H9 (cell line): ENCODE data around the gene MREG. TPM values are rescaled to one million over a fixed set of nuclear protein-coding genes. Genes with fewer than 3 reads are reported as not detected.
A peak's percentile ranks its signal among the peaks of the same experiment; 100 is the strongest.

Source experiments
- DNase-seq: peaks from one replicate; pipeline ENCODE4 v3.0.0-alpha.2; 2017
- H2AFZ ChIP-seq: one replicate; pipeline ENCODE4 v1.6.1; 2013; ENCODE audit warnings: mild to moderate bottlenecking, low read length, control low read depth, moderate library complexity
- H2AK5ac ChIP-seq: 2 replicates; pipeline ENCODE4 v1.6.1; 2013; ENCODE audit warnings: low read length, control low read depth, mixed read lengths; ENCODE audit not compliant: insufficient read length
- H2BK120ac ChIP-seq: one replicate; pipeline ENCODE4 v1.6.1; 2013; ENCODE audit warnings: low read depth, mild to moderate bottlenecking, low read length, control low read depth, inconsistent platforms; ENCODE audit not compliant: poor library complexity, severe bottlenecking
- H2BK12ac ChIP-seq: 2 replicates; pipeline ENCODE4 v1.6.1; 2013; ENCODE audit warnings: low read length, control low read depth, mixed read lengths, low read depth; ENCODE audit not compliant: insufficient read length
- H2BK15ac ChIP-seq: 2 replicates; pipeline ENCODE4 v1.6.1; 2013; ENCODE audit warnings: low read depth, low read length, control low read depth
- H2BK20ac ChIP-seq: one replicate; pipeline ENCODE4 v1.6.1; 2013; ENCODE audit warnings: low read depth, mild to moderate bottlenecking, low read length, control low read depth, inconsistent platforms; ENCODE audit not compliant: poor library complexity, severe bottlenecking
- H2BK5ac ChIP-seq: 2 replicates; pipeline ENCODE4 v1.6.1; 2013; ENCODE audit warnings: low read length, control low read depth, mixed read lengths; ENCODE audit not compliant: insufficient read length
- H3K14ac ChIP-seq: 2 replicates; pipeline ENCODE4 v1.6.1; 2013; ENCODE audit warnings: low read length, control low read depth; ENCODE audit not compliant: insufficient read depth
- H3K18ac ChIP-seq: 2 replicates; pipeline ENCODE4 v1.6.1; 2013; ENCODE audit warnings: low read depth, mild to moderate bottlenecking, mixed read lengths, low read length, control low read depth; ENCODE audit not compliant: insufficient read length
- H3K23ac ChIP-seq: 2 replicates; pipeline ENCODE4 v1.6.1; 2013; ENCODE audit warnings: low read length, control low read depth, mixed read lengths, low read depth; ENCODE audit not compliant: insufficient read length
- H3K23me2 ChIP-seq: 2 replicates; pipeline ENCODE4 v1.6.1; 2013; ENCODE audit warnings: low read depth, mild to moderate bottlenecking, mixed read lengths, low read length, control low read depth; ENCODE audit not compliant: insufficient read length, poor library complexity, severe bottlenecking
- H3K27ac ChIP-seq: 2 replicates; pipeline ENCODE4 v1.5.1; 2013; ENCODE audit warnings: low read length, control low read depth, mixed read lengths, low read depth; ENCODE audit not compliant: insufficient read length
- H3K27me3 ChIP-seq: 2 replicates; pipeline ENCODE4 v1.6.1; 2013; ENCODE audit warnings: low read length, control low read depth, inconsistent platforms; ENCODE audit not compliant: insufficient read depth
- H3K4ac ChIP-seq: 2 replicates; pipeline ENCODE4 v1.6.1; 2013; ENCODE audit warnings: low read depth, mild to moderate bottlenecking, control low read depth, inconsistent platforms, low read length, moderate library complexity
- H3K4me1 ChIP-seq: 2 replicates; pipeline ENCODE4 v1.6.1; 2013; ENCODE audit warnings: low read length, control low read depth, inconsistent platforms; ENCODE audit not compliant: insufficient read depth
- H3K4me2 ChIP-seq: 2 replicates; pipeline ENCODE4 v1.6.1; 2013; ENCODE audit warnings: low read length, control low read depth, mixed read lengths; ENCODE audit not compliant: insufficient read length, insufficient read depth
- H3K56ac ChIP-seq: 2 replicates; pipeline ENCODE4 v1.6.1; 2013; ENCODE audit warnings: low read depth, mild to moderate bottlenecking, mixed read lengths, low read length, control low read depth; ENCODE audit not compliant: insufficient read length
- H3K79me1 ChIP-seq: 2 replicates; pipeline ENCODE4 v1.6.1; 2013; ENCODE audit warnings: low read depth, mild to moderate bottlenecking, moderate library complexity, low read length, control low read depth, inconsistent platforms; ENCODE audit not compliant: insufficient read depth, poor library complexity, severe bottlenecking
- H3K79me2 ChIP-seq: 2 replicates; pipeline ENCODE4 v1.6.1; 2013; ENCODE audit warnings: low read length, control low read depth, inconsistent platforms; ENCODE audit not compliant: insufficient read depth
- H3K9ac ChIP-seq: 2 replicates; pipeline ENCODE4 v1.6.1; 2013; ENCODE audit warnings: low read length, control low read depth, mixed read lengths; ENCODE audit not compliant: insufficient read length; ENCODE audit errors: extremely low read depth
- H3K9me3 ChIP-seq: one replicate; pipeline ENCODE4 v1.6.1; 2013; ENCODE audit warnings: low read depth, low read length, inconsistent platforms; ENCODE audit not compliant: control insufficient read depth
- H3T11ph ChIP-seq: one replicate; pipeline ENCODE4 v1.6.1; 2013; ENCODE audit warnings: mild to moderate bottlenecking, low read length, control low read depth, inconsistent platforms
- H4K20me1 ChIP-seq: one replicate; pipeline ENCODE4 v1.6.1; 2013; ENCODE audit not compliant: control insufficient read depth, insufficient read length, insufficient read depth
- H4K5ac ChIP-seq: 2 replicates; pipeline ENCODE4 v1.6.1; 2013; ENCODE audit warnings: low read depth, mild to moderate bottlenecking, mixed read lengths, low read length, control low read depth; ENCODE audit not compliant: insufficient read length
- H4K8ac ChIP-seq: replicated peaks from 2 replicates; pipeline ENCODE4 v1.6.1; 2013; ENCODE audit warnings: low read length, control low read depth, mixed read lengths, low read depth; ENCODE audit not compliant: insufficient read length
- H4K91ac ChIP-seq: 2 replicates; pipeline ENCODE4 v1.6.1; 2013; ENCODE audit warnings: low read depth, mild to moderate bottlenecking, moderate library complexity, mixed read lengths, low read length, control low read depth; ENCODE audit not compliant: insufficient read length
- H3K27ac Mint-ChIP-seq, 3 experiments: 2 replicates in 2 of 3; 3 replicates in 1 of 3; pipeline ENCODE4 v1.8.0; 2020 to 2021; ENCODE audit warnings: mixed read lengths in 3 of 3, mild to moderate bottlenecking in 1 of 3, moderate library complexity in 1 of 3
- H3K27me3 Mint-ChIP-seq: 2 replicates; pipeline ENCODE4 v1.8.0; 2021; ENCODE audit warnings: low read depth, mild to moderate bottlenecking, moderate library complexity, mixed read lengths
- H3K36me3 Mint-ChIP-seq, 3 experiments: 2 replicates in 2 of 3; 3 replicates in 1 of 3; pipeline ENCODE4 v1.8.0; 2020 to 2021; ENCODE audit warnings: low read depth in 3 of 3, mixed read lengths in 3 of 3; ENCODE audit not compliant: insufficient read depth in 1 of 3
- H3K4me1 Mint-ChIP-seq, 2 experiments: 2 replicates each; pipeline ENCODE4 v1.8.0; 2020; ENCODE audit warnings: mixed read lengths in 2 of 2
- H3K4me3 Mint-ChIP-seq, 2 experiments: 2 replicates in 1 of 2; 3 replicates in 1 of 2; pipeline ENCODE4 v1.8.0; 2020 to 2021; ENCODE audit warnings: mild to moderate bottlenecking in 2 of 2, mixed read lengths in 2 of 2, moderate library complexity in 1 of 2
- H3K9me3 Mint-ChIP-seq, 2 experiments: 2 replicates in 1 of 2; 3 replicates in 1 of 2; pipeline ENCODE4 v1.8.0; 2020; ENCODE audit warnings: mild to moderate bottlenecking in 2 of 2, mixed read lengths in 2 of 2, moderate library complexity in 1 of 2
- WGBS: extraction: QIAGEN DNeasy Blood & Tissue Kit; methylation state at CpG from one replicate; pipeline ENCODE4 v1.1.7; 2013; ENCODE audit warnings: missing lambda C conversion rate, low lambda C conversion rate, mixed read lengths; ENCODE audit not compliant: insufficient read length; ENCODE audit errors: extremely low coverage; 5-methylcytosine and 5-hydroxymethylcytosine counted together
- total RNA-seq: library from RNA; stranded (reverse); gene quantifications from 2 replicates; pipeline ENCODE4 v1.2.1, GENCODE V29; 2021
- TF ChIP-seq, protein P1 (sequence below): fragments of 200-600 bp; sonication (generic); conservative IDR thresholded peaks from 3 replicates; pipeline ENCODE4 v1.8.0; 2021; ENCODE audit warnings: antibody characterized with exemption, mild to moderate bottlenecking

MREG gene
- total RNA-seq, 1 experiment from 2014 or later: 21.8 TPM

DNA sequence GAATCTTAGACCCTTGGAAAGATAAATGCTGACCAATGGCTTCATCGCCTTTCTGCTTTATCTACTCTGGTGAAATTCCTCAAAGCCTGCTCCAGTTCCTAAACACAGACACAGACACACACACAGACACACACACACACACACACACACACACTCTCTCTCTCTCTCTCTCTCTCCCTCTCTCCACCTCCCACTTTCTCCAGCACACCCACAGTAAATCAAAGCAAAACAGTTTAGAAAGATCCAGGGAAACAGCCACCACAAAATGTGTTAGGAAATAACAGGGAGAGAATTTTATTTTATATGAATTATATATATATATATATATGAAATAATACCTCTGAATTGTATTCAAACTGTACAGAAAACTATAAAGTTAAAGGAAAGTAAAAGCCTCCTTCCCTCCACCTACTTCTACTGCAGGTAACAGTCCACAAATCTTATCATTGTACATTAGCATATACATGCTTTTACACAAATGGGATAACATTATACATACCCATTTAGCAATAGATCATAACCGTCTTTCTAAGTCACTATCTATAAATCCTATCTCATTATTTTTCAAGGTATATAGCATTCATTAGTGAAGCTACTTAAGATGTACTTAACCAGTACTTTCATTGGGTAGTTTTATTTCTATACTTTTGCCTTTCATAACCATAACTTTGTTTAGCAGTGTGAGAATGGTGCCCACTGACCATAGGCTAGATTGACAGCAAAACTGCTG lies 38.5 kb downstream of the MREG start:
- H3K27ac ChIP-seq: no peak overlapping the region
- no peak overlapping the region for H4K5ac ChIP-seq
- H2BK120ac ChIP-seq: no peak overlapping the region
- H3K23ac ChIP-seq: no peak overlapping the region
- no CpG with 5 or more reads among the region's 2 CpGs for WGBS
- H4K8ac ChIP-seq: no peak overlapping the region
- Mint-ChIP-seq H3K4me3 (no peak overlapping the region; a peak in 1 of 5 replicates), H3K4me1 (peaks cover 18 to 21% of the 10 kb centered on the region in 2 experiments), H3K27me3 (no peaks in the 10 kb centered on the region), H3K36me3 (peaks cover 11 to 20% (median 19%) of the 10 kb centered on the region in 3 experiments; a peak in 5 of 7 replicates), H3K27ac (peak overlapping the region in 2 of 3 experiments; percentile 22; a peak in 3 of 7 replicates), H3K9me3 (peaks cover 0 to 3% of the 10 kb centered on the region in 2 experiments; a peak in 1 of 5 replicates)
- TF ChIP-seq, protein P1, sequence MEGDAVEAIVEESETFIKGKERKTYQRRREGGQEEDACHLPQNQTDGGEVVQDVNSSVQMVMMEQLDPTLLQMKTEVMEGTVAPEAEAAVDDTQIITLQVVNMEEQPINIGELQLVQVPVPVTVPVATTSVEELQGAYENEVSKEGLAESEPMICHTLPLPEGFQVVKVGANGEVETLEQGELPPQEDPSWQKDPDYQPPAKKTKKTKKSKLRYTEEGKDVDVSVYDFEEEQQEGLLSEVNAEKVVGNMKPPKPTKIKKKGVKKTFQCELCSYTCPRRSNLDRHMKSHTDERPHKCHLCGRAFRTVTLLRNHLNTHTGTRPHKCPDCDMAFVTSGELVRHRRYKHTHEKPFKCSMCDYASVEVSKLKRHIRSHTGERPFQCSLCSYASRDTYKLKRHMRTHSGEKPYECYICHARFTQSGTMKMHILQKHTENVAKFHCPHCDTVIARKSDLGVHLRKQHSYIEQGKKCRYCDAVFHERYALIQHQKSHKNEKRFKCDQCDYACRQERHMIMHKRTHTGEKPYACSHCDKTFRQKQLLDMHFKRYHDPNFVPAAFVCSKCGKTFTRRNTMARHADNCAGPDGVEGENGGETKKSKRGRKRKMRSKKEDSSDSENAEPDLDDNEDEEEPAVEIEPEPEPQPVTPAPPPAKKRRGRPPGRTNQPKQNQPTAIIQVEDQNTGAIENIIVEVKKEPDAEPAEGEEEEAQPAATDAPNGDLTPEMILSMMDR: no peak
- H4K20me1 ChIP-seq: no peaks in the 10 kb centered on the region
- H2BK12ac ChIP-seq: no peak overlapping the region
- H2BK15ac ChIP-seq: no peak overlapping the region
- no peak overlapping the region for H3K56ac ChIP-seq
- H2BK5ac ChIP-seq: no peak overlapping the region
- no peak overlapping the region for H3T11ph ChIP-seq
- no peaks in the 10 kb centered on the region for H3K23me2 ChIP-seq
- no peak overlapping the region for H2BK20ac ChIP-seq
- H3K4me1 ChIP-seq: peaks cover 2% of the 10 kb centered on the region; the same call in 1 of the 2 replicates
- no peak overlapping the region for H4K91ac ChIP-seq
- no peaks in the 10 kb centered on the region for H3K27me3 ChIP-seq
- H3K18ac ChIP-seq: no peak overlapping the region
- no peak overlapping the region for H3K14ac ChIP-seq
- no peak for DNase-seq
- no peak overlapping the region for H2AK5ac ChIP-seq
- H3K79me1 ChIP-seq: no peaks in the 10 kb centered on the region
- no peak overlapping the region for H3K4ac ChIP-seq
- H3K79me2 ChIP-seq: peaks cover 4% of the 10 kb centered on the region; the same call in 1 of the 2 replicates
- no peaks in the 10 kb centered on the region for H3K9me3 ChIP-seq
- H2AFZ ChIP-seq: no peak overlapping the region
- H3K9ac ChIP-seq: no peak overlapping the region
- no peak overlapping the region for H3K4me2 ChIP-seq
